Stomach (tissue), 9 donors: ENCODE results near the gene KCTD10. TPM values are rescaled to one million over a fixed set of nuclear protein-coding genes. Genes with fewer than 3 reads are reported as not detected.
"Not testable (repeated sequence)": the region's sequence is repeated elsewhere in the genome, so short reads cannot be mapped to it uniquely, and the experiment has no call there.

ENCODE experiments used
- DNase-seq, 2 donors: peaks; one replicate each; pipeline versions ENCODE4 v3.0.0 to v3.0.0-alpha.2; 2013 to 2019
- H3K27ac ChIP-seq, 5 donors: fragments of 200-600 bp in 4 of 5; sonication (generic) in 4 of 5; one replicate each; pipeline ENCODE4 v1.5.1; 2013 to 2019; ENCODE audit warnings: mild to moderate bottlenecking in 1 of 5, moderate library complexity in 1 of 5
- H3K27me3 ChIP-seq, 3 donors: fragments of 200-600 bp; sonication (generic); one replicate each; pipeline ENCODE4 v1.5.1; 2017 to 2019; ENCODE audit warnings: mixed run types in 1 of 3
- H3K36me3 ChIP-seq, 4 donors: fragments of 200-600 bp; sonication (generic); 1 replicate in 3 of 4; 2 replicates in 1 of 4; pipeline ENCODE4 v1.5.1; 2016 to 2019
- H3K4me1 ChIP-seq, 4 donors: fragments of 200-600 bp; sonication (generic); one replicate each; pipeline ENCODE4 v1.5.1; 2016 to 2019
- H3K4me3 ChIP-seq, 4 donors: fragments of 200-600 bp; sonication (generic) in 3 of 4; one replicate each; pipeline ENCODE4 v1.5.1; 2016 to 2019; ENCODE audit warnings: mild to moderate bottlenecking in 1 of 4
- H3K9me3 ChIP-seq, 4 donors: fragments of 200-600 bp; sonication (generic); one replicate each; pipeline ENCODE4 v1.5.1; 2016 to 2019
- CTCF ChIP-seq, 7 experiments: fragments of 450-650 bp in 4 of 7; fragments of 200-600 bp in 3 of 7; sonication (generic) in 3 of 7; IDR thresholded peaks; one replicate each; pipeline ENCODE4 v1.5.1; 2016 to 2019; ENCODE audit warnings: antibody characterized with exemption in 7 of 7, control low read depth in 2 of 7, mild to moderate bottlenecking in 1 of 7
- EP300 ChIP-seq: sonication (generic); formaldehyde crosslinking; IDR thresholded peaks from one replicate; pipeline ENCODE4 v1.6.1; 2017; ENCODE audit warnings: antibody characterized with exemption
- POLR2A ChIP-seq, 4 donors: fragments of 450-650 bp; IDR thresholded peaks; one replicate each; pipeline ENCODE4 v1.6.1; 2016; ENCODE audit warnings: antibody characterized with exemption in 4 of 4, control low read depth in 2 of 4, mild to moderate bottlenecking in 1 of 4, moderate library complexity in 1 of 4
- POLR2AphosphoS5 ChIP-seq, 3 donors: sonication (generic); formaldehyde crosslinking; IDR thresholded peaks; one replicate each; pipeline ENCODE4 v1.6.1; 2016; ENCODE audit warnings: antibody characterized with exemption in 3 of 3
- WGBS, 5 donors: extraction: QIAGEN DNeasy Blood & Tissue Kit in 3 of 5; methylation state at CpG; one replicate each; pipeline versions ENCODE4 v1.1.5 to v1.1.7; 2013 to 2018; 5-methylcytosine and 5-hydroxymethylcytosine counted together
- intact Hi-C: fragments of 100-400 bp; cut with DNase I; formaldehyde crosslinking; loops from one replicate; pipeline ENCODE4 v1.15.1; 2023; ENCODE audit warnings: low total_unique reads
- polyA plus RNA-seq, 3 donors: library from polyadenylated mRNA; stranded (reverse); fragments of 200-250 nt; gene quantifications; one replicate each; pipeline ENCODE4 v1.2.3, GENCODE V29; 2013
- total RNA-seq, 5 donors: library from RNA; depleted of rRNA; stranded (reverse); fragments of >200 nt; gene quantifications; one replicate each; pipeline versions ENCODE4 v1.1.0 to v1.2.3, GENCODE V29; 2014 to 2016
- donor health status: healthy with polysubstance abuse.
- donor health status: Bipolar disorder and iron deficiency.
- donor health status: healthy.

KCTD10 gene
- total and polyA plus RNA-seq, 8 donors, result 12.1 to 156 (median 35.1) TPM

- TF ChIP-seq CTCF (IDR thresholded peaks at IDR 0.05) (no peak), EP300 (no peak), POLR2AphosphoS5 (IDR thresholded peaks at IDR 0.05) (no peak), POLR2A (IDR thresholded peaks at IDR 0.05) (no peak)
- Histone ChIP-seq H3K4me3 (no peak overlapping the region), H3K27me3 (peaks cover 0 to 23% (median 0%) of the 10 kb centered on the region in 3 donors), H3K4me1 (no peaks in the 10 kb centered on the region), H3K9me3 (no peaks in the 10 kb centered on the region), H3K27ac (no peak overlapping the region), H3K36me3 (no peaks in the 10 kb centered on the region)
- DNase-seq, result no peak
- 41 to 58% (median 45%) methylated on average over 5 to 10 of the region's 10 CpGs for WGBS, 5 donors
- intact Hi-C loops, result loop anchor here (10.0 kb wide), 1 partner anchor 63 kb away; no protein-coding TSS in a partner anchor
Observed at GRCh38 chr12:109422251-109422650, 54.8 kb downstream of the KCTD10 start.

DNA sequence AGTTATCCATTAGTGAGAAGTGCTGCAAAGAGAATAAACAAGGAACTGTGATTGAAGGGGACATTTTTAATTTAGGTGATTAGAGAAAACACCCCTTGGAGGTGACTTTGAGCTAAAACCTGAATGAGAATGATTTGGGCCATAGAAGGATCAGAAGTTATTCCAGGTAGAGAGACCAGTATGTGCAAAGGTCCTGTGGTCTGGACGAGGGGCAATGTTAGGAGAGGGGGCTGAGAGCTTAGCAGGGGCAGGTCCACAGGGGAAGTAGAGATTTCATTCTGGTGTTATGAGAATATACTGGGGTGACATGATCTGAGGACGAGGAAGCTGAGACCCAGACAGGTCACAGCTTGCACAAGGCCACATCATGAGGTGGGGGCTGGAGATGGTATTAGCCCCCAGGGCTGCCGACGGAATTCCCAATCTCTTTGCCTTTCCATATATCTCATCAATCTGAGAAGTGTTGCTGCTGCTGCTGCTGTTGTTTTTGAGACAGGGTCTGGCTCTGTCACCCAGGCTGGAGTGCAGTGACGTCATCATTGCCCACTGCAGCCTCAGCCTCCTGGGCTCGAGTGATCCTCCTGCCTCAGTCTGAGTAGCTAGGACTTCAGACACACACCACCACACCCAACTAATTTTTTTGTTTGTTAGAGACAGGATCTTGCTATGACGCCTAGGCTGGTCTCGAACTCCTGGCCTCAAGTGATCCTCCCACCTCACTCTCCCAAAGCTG is 55.6 kb downstream of the KCTD10 start:
- no peak for DNase-seq
- Histone ChIP-seq H3K9me3 (no peaks in the 10 kb centered on the region), H3K27ac (no peak overlapping the region), H3K36me3 (no peaks in the 10 kb centered on the region), H3K27me3 (peaks cover 0 to 23% (median 0%) of the 10 kb centered on the region in 3 donors), H3K4me1 (no peaks in the 10 kb centered on the region), H3K4me3 (no peak overlapping the region)
- TF ChIP-seq CTCF (IDR thresholded peaks at IDR 0.05) (no peak), POLR2AphosphoS5 (IDR thresholded peaks at IDR 0.05) (no peak), EP300 (no peak), POLR2A (IDR thresholded peaks at IDR 0.05) (no peak)
- intact Hi-C loops, result loop anchor here (10.0 kb wide), 1 partner anchor 63 kb away; no protein-coding TSS in a partner anchor
- 63 to 80% (median 74%) methylated on average over 8 of the region's 8 CpGs for WGBS, 5 donors

DNA sequence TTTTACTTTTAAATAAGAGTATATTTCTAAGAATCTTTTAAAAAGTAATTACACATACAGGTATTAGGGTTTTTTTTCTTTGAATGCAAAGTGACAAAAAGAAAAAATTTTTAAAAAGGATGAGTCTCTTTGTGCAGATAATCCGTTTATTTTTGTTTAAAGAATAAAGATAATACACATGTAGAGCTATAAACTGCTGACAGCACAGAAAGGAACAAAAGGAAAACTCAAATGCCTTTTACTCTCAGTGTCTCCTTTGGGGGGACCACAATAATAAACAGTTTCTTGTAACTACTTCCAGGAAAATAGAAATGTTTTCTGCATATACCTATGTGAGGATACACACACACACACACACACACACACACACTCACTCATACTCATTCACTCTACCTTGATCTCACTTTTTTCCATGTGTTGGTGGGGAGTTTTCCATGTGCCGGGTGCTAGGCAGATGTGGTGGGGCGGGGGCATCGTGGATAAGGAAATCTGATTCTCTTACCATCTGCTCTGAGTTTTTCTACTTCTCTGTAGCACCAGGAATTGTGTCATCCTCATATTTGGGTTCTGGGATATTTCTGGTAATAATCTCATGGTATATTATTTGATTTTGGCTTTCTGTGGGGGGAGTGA is 58.1 kb downstream of the KCTD10 start:
- H3K27me3 ChIP-seq, result peaks cover 0 to 19% (median 0%) of the 10 kb centered on the region in 3 donors
- intact Hi-C loops, result no loop called here
- H3K4me3 ChIP-seq, result no peak overlapping the region
- no peak overlapping the region for H3K27ac ChIP-seq
- no peak for TF ChIP-seq POLR2A (IDR thresholded peaks at IDR 0.05)
- TF ChIP-seq CTCF (IDR thresholded peaks at IDR 0.05), result no peak
- TF ChIP-seq POLR2AphosphoS5 (IDR thresholded peaks at IDR 0.05), result no peak
- H3K4me1 ChIP-seq, result no peaks in the 10 kb centered on the region
- DNase-seq, result no peak
- WGBS, 5 donors, result 42 to 76% (median 69%) methylated on average over 4 of the region's 4 CpGs
- H3K36me3 ChIP-seq, result no peaks in the 10 kb centered on the region
- H3K9me3 ChIP-seq, result no peaks in the 10 kb centered on the region

GRCh38 chr12:109406147-109406546 is 71.0 kb downstream of the KCTD10 start:
- intact Hi-C loops, H3K4me1 ChIP-seq, H3K9me3 ChIP-seq, H3K27ac ChIP-seq, H3K4me3 ChIP-seq, H3K36me3 ChIP-seq, DNase-seq: not testable (repeated sequence)
- 93 to 97% (median 95%) methylated on average over 4 of the region's 4 CpGs for WGBS, 5 donors
- H3K27me3 ChIP-seq, result peaks cover 0 to 18% (median 6%) of the 10 kb centered on the region in 3 donors

DNA sequence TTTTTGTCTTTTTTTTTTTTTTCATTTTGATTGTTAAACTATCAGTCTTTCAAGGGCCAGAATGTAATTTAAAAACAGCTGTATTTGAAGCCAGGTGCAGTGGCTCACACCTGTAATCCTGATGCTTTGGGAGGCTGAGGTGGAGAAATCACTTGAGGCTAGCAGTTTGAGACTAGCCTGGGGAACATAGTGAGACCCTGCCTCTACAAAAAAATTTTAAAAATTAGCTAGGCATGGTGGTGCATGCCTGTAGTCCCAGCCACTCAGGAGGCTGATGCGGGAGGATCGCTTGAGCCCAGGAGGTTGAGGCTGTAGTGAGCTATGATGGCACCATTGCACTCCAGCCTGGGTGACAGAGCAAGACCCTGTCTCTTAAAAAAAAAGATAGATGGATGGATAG is 72.3 kb downstream of the KCTD10 start:
- DNase-seq, H3K27ac ChIP-seq, H3K4me3 ChIP-seq, H3K36me3 ChIP-seq, H3K9me3 ChIP-seq, H3K4me1 ChIP-seq, intact Hi-C loops: not testable (repeated sequence)
- peaks cover 0 to 28% (median 6%) of the 10 kb centered on the region in 3 donors for H3K27me3 ChIP-seq
- 94 to 100% (median 97%) methylated on average over 2 of the region's 2 CpGs for WGBS, 5 donors

Other genes starting within 250 kb of the KCTD10 start
- not detected for gene FOXN4, start 168.0 kb downstream of the KCTD10 start, total RNA-seq
- not detected for gene FOXN4, start 168.0 kb downstream of the KCTD10 start, polyA plus RNA-seq
- not detected for gene MYO1H, start 129.4 kb downstream of the KCTD10 start, total RNA-seq
- gene MYO1H, start 129.4 kb downstream of the KCTD10 start, polyA plus RNA-seq, result under 1 TPM in 1 of 3 donors, not detected in 2; 0.08 TPM
- 100 to 1,000 TPM in 1 of 5 donors, 10 to 100 TPM in 4; 10.5 to 104 (median 48.1) TPM for gene UBE3B, start 334 bp upstream of the KCTD10 start, total RNA-seq
- 10 to 100 TPM in 2 of 3 donors, 1 to 10 TPM in 1; 9.4 to 13.1 (median 11.5) TPM for gene UBE3B, start 334 bp upstream of the KCTD10 start, polyA plus RNA-seq
- 10 to 100 TPM in 3 of 5 donors, 1 to 10 TPM in 2; 6.2 to 71.2 (median 13.6) TPM for gene MMAB, start 96.2 kb upstream of the KCTD10 start, total RNA-seq
- gene MMAB, start 96.2 kb upstream of the KCTD10 start, polyA plus RNA-seq, result 10 to 100 TPM; 44.1 to 51.8 (median 47.4) TPM
- 10 to 100 TPM in 3 of 5 donors, 1 to 10 TPM in 2; 1.2 to 16.7 (median 10.7) TPM for gene MVK, start 96.5 kb upstream of the KCTD10 start, total RNA-seq
- gene MVK, start 96.5 kb upstream of the KCTD10 start, polyA plus RNA-seq, result 10 to 100 TPM; 16.7 to 22.8 (median 18.0) TPM
- 10 to 100 TPM in 1 of 5 donors, 1 to 10 TPM in 4; 1.7 to 19.7 (median 5.4) TPM for gene FAM222A, start 236.5 kb upstream of the KCTD10 start, total RNA-seq
- gene FAM222A, start 236.5 kb upstream of the KCTD10 start, polyA plus RNA-seq, result 1 to 10 TPM; 3.1 to 5.4 (median 3.7) TPM